Epithelial cell of prostate (primary cell): ENCODE results near the gene DAPP1.

Experiments
- DNase-seq: peaks from one replicate; pipeline ENCODE4 v3.0.0-alpha.2; 2011; ENCODE audit warnings: low read depth, low spot score
- H3K27ac ChIP-seq: fragments of 450-650 bp; 2 replicates; pipeline ENCODE4 v1.5.1; 2017; ENCODE audit warnings: mild to moderate bottlenecking

Gene DAPP1

DNA sequence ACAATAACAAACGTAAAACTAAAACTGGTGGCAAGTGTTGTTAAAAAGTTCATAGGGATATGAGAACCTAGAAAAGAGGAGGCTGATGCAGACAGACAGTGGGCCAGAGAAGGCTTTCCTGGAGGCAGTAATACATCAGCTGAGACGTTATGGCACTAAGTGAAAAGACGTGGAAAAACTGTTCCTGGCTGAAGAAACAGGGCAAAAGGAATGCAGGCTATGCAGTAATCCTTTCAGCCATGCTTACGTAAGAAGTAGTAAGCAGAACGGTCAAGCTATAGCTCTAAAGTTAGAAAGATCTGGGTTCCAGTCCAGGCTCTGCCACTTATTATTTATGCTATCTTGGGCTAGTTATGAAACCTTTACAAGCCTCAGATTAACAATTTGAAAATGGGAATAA is 71.2 kb downstream of the DAPP1 start:
- DNase-seq: no peak
- no peak overlapping the region for H3K27ac ChIP-seq

DNA sequence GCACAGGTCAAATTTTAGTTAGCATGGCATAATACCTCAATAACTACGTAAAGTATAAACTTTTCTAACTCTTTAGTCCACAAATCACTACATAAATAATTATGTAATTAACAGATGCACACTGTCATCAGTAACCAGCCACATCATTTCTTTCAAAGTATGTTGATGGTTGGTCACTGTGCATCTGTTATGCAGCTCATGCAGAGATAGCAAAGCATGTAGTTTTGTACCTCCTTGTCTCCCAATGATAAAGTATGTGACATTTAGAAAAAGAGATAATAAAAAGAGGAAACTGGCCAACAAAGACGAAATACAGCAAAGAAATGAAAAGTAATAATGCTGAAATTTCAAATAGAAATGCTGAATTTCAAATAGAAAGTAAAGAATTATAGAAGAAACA is 74.7 kb downstream of the DAPP1 start:
- DNase-seq: no peak
- peak overlapping the region; percentile 14 for H3K27ac ChIP-seq

DNA sequence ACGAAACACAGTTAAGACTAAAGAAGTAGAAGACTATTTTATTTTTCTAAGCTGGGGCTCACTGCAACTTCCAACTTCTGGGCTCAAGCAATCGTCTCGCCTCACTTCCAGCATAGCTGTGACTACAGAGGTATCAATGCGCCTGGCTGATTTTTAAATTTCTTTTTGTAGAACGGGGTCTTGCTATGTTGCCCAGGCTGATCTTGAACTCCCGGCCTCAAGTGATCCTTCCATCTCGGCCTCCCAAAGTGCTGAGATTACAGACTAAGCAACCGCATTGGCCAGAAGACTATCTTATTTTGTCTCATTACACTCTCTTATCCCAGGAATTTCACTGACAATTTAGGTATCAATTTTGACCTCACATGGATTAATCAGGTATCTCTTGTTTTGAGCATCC is 76.4 kb downstream of the DAPP1 start:
- peak overlapping the region; percentile 76 for H3K27ac ChIP-seq

DNA sequence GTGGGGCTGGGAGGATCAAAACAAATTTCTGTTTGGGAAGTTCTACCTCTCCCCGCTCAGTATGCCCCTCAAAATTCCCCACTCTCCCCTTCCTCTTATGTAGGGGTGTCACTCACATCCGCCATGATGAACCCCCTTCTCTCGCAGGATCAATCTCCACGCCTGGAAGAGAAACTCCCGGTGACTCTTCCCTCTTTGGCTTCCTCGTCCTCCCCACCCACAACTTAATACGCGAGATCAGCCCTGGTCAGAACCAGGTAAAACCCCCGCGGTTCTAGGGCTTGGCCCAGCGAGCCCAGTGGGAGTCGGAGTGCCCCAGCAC is 77.2 kb downstream of the DAPP1 start:
- no peak for DNase-seq
- peak overlapping the region; percentile 76 for H3K27ac ChIP-seq

More for the DNA sequence above, 76.4 kb downstream of the DAPP1 start:
- no peak for DNase-seq

DNA sequence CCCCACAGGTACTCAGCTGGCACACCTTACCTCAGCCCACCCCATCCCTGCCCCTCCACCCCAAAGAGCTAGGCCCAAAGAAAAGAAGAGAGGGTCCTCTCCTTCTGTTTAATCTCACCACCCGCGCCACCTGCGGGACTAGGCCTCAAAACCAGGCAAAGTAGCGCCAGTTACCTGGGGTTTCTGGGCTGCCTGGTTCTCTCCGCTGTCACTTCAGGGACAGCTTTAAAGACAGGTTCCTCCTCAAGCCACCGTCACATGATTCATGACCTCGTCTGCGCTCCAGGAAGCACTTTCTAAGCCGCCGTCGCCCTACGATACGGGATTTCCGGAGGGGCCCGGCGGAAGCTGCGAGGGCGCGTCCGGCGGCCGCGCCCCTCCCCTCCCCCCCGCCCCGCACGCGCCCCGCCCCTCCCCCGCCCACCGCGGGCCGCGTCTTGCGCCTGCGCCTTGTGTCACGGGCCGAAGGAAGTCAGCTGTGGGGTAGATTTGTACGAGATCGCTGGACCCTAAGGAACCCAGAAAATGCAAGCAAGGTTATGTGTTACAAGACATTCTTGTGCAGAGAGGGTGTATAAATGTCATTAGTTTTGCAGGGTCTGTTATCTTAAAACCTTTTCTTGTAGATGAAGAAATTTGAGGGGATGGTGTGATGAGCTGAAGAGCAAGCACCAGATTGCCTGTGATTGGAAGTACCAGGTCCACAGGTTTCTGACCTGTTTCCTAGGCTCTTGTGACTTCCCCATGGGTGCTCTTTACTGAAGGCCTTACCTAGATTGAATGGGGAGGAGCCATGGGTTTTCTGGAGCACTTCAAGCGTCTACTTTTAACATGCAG is 77.8 kb downstream of the DAPP1 start, which contains the start of gene LAMTOR3:
Gene LAMTOR3 (minus strand): TSS at position 267 of the 837 bp plus-strand sequence. CDS start 464 bp downstream, outside the sequence.
- H3K27ac ChIP-seq: peak within 1 kb of the TSS; percentile 76
- peak; percentile 70 for DNase-seq

GRCh38 chr4:99894998-99895397 is 78.4 kb downstream of the DAPP1 start:
- no peak for DNase-seq

GRCh38 chr4:99915449-99915848 is 98.8 kb downstream of the DAPP1 start:
- no peak for DNase-seq
- H3K27ac ChIP-seq: no peak overlapping the region

More at GRCh38 chr4:99894998-99895397, 78.4 kb downstream of the DAPP1 start:
- H3K27ac ChIP-seq: peak overlapping the region; percentile 76

- H3K27ac ChIP-seq: no peak overlapping the region
- DNase-seq: no peak
Measured at GRCh38 chr4:99917575-99917974, 100.9 kb downstream of the DAPP1 start.

DNA sequence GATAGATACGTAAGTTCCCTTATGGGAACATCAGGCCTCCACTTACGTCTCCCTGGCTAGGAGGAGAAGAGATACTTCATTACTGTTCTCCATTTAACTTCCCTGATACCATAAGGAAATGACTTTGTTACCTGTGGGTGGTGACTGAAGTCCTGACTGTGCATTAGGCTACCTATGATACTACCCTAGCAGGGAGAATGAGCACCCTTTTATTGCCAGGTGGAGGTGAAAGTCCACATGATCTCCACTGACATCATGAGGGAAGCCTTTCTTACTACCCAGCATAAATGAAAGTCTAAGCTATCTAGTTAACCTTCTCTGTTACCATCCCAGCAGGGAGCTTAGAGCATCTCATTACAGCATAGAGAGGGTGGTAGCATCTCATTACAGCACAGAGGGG is 102.0 kb downstream of the DAPP1 start:
- H3K27ac ChIP-seq: no peak overlapping the region
- no peak for DNase-seq
